Stimulated activated CD8-positive, alpha-beta memory T cell treated with anti-CD3 and anti-CD28 coated beads, Interleukin-12 subunit alpha, Interleukin-12 subunit beta, amount 100 ng/mL, for 24 hours (primary cell): ENCODE results near the gene POLR1H.

ENCODE experiments used
- DNase-seq: peaks from one replicate; pipeline ENCODE4 v3.0.0-alpha.2; 2020; ENCODE audit errors: extremely low read depth

Gene POLR1H

GRCh38 chr6:30093951-30094661, 33.0 kb downstream of the POLR1H start:
- DNase-seq: no peak

GRCh38 chr6:30096829-30097228, 35.8 kb downstream of the POLR1H start:
- DNase-seq: no peak

GRCh38 chr6:30097902-30098768, 37.1 kb downstream of the POLR1H start:
- DNase-seq: no peak

- DNase-seq: no peak
These were observed 39.1 kb downstream of the POLR1H start for GRCh38 chr6:30100154-30100553.

- no peak for DNase-seq
These were observed 39.7 kb downstream of the POLR1H start for GRCh38 chr6:30100585-30101443.

- DNase-seq: peak; percentile 28
These were observed 40.7 kb downstream of the POLR1H start for GRCh38 chr6:30101444-30102413.

- no peak for DNase-seq
These were observed 41.4 kb downstream of the POLR1H start for GRCh38 chr6:30102414-30102969.

- DNase-seq: peak; percentile 52
These were observed 42.2 kb downstream of the POLR1H start for GRCh38 chr6:30102970-30103871.

- no peak for DNase-seq
These were observed 42.8 kb downstream of the POLR1H start for GRCh38 chr6:30103872-30104179.

- DNase-seq: no peak
These were observed 43.6 kb downstream of the POLR1H start for GRCh38 chr6:30104661-30105060.

GRCh38 chr6:30111266-30111856, 50.3 kb downstream of the POLR1H start:
- DNase-seq: no peak

- no peak for DNase-seq
These were observed 51.4 kb downstream of the POLR1H start for GRCh38 chr6:30112402-30112994.

GRCh38 chr6:30113003-30113759, 52.1 kb downstream of the POLR1H start, which contains the start of gene TRIM31:
Gene TRIM31 (minus strand): TSS chr6:30113090. CDS start chr6:30112805, 285 bp downstream.
- DNase-seq: no peak

GRCh38 chr6:30113841-30114240, 52.8 kb downstream of the POLR1H start:
- DNase-seq: no peak
